ENCODE measurements around the gene GPR137. TPM values are rescaled to one million over a fixed set of nuclear protein-coding genes. Genes with fewer than 3 reads are reported as not detected.
"Not testable (repeated sequence)": the region's sequence is repeated elsewhere in the genome, so short reads cannot be mapped to it uniquely, and the experiment has no call there.

The GPR137 gene
- total and polyA plus RNA-seq, 8 donors: 23.6 to 39.6 (median 31.8) TPM

DNA sequence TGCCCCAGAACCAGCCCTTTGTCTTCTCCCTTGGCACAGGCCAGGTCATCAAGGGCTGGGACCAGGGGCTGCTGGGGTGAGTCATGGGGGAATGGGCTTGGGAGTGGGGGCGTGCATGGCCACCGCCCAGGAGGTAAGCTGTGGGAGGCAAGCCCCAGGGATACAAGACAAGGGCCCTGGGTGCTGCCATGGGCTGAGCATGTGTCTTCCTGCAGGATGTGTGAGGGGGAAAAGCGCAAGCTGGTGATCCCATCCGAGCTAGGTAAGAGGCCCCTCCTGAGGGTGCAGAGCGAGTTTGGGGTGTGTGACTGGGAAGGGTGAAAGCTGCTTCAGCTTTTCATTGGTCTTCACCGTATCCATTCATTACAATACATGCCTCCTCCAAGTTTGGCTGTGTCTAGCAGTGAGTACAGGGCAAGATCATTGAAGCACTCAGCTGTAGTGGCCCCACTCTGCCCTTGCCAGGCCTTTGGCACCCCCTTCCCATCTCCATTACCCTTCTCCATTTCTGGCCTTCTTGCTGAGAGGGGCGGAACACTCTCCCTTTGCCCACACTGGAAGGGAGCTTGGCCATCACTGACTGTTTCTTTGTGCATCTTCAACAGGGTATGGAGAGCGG lies 42.3 kb upstream of the GPR137 start:
- no peaks in the 10 kb centered on the region for H3K9me3 ChIP-seq
- intact Hi-C loops (cut with DNase I): no loop called here
- TF ChIP-seq, protein P1, sequence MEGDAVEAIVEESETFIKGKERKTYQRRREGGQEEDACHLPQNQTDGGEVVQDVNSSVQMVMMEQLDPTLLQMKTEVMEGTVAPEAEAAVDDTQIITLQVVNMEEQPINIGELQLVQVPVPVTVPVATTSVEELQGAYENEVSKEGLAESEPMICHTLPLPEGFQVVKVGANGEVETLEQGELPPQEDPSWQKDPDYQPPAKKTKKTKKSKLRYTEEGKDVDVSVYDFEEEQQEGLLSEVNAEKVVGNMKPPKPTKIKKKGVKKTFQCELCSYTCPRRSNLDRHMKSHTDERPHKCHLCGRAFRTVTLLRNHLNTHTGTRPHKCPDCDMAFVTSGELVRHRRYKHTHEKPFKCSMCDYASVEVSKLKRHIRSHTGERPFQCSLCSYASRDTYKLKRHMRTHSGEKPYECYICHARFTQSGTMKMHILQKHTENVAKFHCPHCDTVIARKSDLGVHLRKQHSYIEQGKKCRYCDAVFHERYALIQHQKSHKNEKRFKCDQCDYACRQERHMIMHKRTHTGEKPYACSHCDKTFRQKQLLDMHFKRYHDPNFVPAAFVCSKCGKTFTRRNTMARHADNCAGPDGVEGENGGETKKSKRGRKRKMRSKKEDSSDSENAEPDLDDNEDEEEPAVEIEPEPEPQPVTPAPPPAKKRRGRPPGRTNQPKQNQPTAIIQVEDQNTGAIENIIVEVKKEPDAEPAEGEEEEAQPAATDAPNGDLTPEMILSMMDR (IDR thresholded peaks at IDR 0.05): no peak
- peak overlapping the region in 1 of 2 donors; percentile 82 for H3K4me3 ChIP-seq
- peaks cover 0 to 27% of the 10 kb centered on the region in 2 donors for H3K36me3 ChIP-seq
- no peaks in the 10 kb centered on the region for H3K27me3 ChIP-seq
- ATAC-seq (no peak), DNase-seq (peak in 1 of 4 donors; percentile 49)
- no peak overlapping the region for H3K27ac ChIP-seq
- peaks cover 14 to 78% of the 10 kb centered on the region in 2 donors for H3K4me1 ChIP-seq

DNA sequence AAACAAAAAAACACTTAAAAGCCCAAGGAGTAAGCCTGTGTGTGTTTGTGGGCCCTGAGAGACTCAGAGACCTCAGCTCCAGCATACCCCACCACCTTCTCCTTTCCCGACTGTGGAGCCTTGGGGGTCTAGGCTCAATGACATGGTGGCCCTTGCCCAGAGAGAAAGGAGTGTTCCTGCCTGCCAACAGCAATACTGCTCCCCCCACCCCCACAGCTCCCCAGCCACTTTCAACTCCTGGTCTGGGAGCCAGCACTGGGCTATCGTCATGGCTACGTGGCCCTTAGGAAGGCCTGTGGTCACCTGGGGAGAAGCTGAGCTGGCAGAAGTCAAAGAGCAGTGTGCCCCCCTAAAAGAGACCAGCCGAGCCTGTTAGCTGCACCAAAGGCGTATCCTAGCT lies 41.5 kb upstream of the GPR137 start:
- peaks cover 0 to 20% of the 10 kb centered on the region in 2 donors for H3K36me3 ChIP-seq
- no peaks in the 10 kb centered on the region for H3K27me3 ChIP-seq
- H3K9me3 ChIP-seq: no peaks in the 10 kb centered on the region
- no peak overlapping the region for H3K4me3 ChIP-seq
- ATAC-seq (no peak), DNase-seq (no peak)
- H3K4me1 ChIP-seq: peaks cover 14 to 71% of the 10 kb centered on the region in 2 donors
- intact Hi-C loops (cut with DNase I): no loop called here
- H3K27ac ChIP-seq: no peak overlapping the region
- TF ChIP-seq, protein P1 (IDR thresholded peaks at IDR 0.05): no peak

- TF ChIP-seq, protein P1 (IDR thresholded peaks at IDR 0.05): no peak
- no peaks in the 10 kb centered on the region for H3K9me3 ChIP-seq
- peak overlapping the region in 1 of 2 donors; percentile 77 for H3K4me3 ChIP-seq
- peaks cover 14 to 62% of the 10 kb centered on the region in 2 donors for H3K4me1 ChIP-seq
- intact Hi-C loops (cut with DNase I): no loop called here
- ATAC-seq: no peak
- peak overlapping the region; percentile 68 to 71 for H3K27ac ChIP-seq
- H3K27me3 ChIP-seq: no peaks in the 10 kb centered on the region
- H3K36me3 ChIP-seq: peaks cover 0 to 20% of the 10 kb centered on the region in 2 donors
- DNase-seq: peak in 1 of 4 donors; percentile 57
Measured at GRCh38 chr11:64244966-64245365, 40.7 kb upstream of the GPR137 start.

DNA sequence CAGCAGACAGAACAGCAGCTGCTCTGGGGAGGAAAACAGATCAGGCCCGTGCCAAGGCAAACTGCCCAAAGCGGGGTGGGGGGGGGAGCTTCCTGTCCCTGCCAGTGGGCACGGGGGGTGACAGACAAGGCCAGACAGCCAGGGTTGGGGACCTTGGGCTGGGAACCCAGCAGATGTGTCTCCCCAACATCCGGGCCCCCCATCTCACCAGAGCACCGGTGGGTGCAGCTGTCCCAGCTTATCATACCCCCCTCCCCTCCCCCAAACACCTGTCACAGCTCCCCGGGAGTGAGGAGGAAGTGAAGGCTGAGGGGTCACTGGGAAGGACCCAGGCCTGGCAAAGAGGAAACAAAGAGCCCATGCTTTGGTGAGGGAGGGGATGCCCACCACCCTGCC lies 40.2 kb upstream of the GPR137 start:
- no peaks in the 10 kb centered on the region for H3K9me3 ChIP-seq
- H3K27me3 ChIP-seq: no peaks in the 10 kb centered on the region
- intact Hi-C loops (cut with DNase I): no loop called here
- peak overlapping the region; percentile 68 to 71 for H3K27ac ChIP-seq
- H3K4me3 ChIP-seq: peak overlapping the region; percentile 72 to 77
- DNase-seq (peak in 1 of 4 donors; percentile 80), ATAC-seq (no peak)
- peaks cover 0 to 20% of the 10 kb centered on the region in 2 donors for H3K36me3 ChIP-seq
- TF ChIP-seq, protein P1 (IDR thresholded peaks at IDR 0.05): no peak
- H3K4me1 ChIP-seq: peaks cover 14 to 58% of the 10 kb centered on the region in 2 donors

DNA sequence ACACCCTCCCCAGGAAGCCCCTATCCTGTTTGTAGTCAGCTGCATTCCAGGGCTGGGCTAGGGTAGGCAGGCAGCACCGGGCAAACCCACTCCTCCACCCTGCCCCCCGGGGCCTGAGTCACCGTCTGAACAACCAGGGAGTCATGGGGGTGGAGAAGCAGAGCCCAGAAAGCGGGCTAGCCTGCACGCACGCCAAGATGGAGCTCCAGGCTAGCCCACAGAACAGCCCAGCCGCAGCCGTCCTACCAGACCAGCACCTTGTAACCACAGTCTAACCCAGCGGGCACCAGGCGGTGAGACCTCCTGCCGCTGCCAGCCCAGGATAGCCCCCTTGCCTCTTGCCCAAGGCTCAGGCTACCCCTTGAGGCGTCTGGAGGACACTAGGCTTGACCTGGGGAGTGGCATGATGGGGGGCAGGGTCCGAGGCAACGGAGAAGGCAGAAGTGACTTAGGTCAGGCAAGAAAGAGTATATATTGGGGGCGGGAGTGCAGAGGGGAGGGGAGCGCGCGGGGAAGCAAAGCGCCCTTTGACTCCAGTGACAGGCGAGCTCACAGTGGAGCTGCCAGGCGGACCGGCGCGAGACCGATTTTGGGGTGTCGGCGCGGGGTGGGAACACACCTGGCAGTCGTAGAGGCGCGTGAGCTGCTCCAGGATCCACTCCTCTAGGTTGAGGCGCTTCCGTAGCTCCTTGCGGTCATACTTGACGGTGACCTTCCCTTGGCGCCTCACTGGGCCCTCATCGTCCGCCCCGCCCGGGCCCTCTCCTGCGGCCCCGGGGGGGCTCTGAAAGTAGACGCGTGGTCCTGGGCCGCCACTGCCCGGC lies 39.6 kb upstream of the GPR137 start:
- intact Hi-C loops (cut with DNase I): no loop called here
- ATAC-seq (peak; percentile 3), DNase-seq (peak in 3 of 4 donors; percentile 51 to 89 (median 83))
- Histone ChIP-seq H3K4me1 (peaks cover 18 to 62% of the 10 kb centered on the region in 2 donors), H3K36me3 (peaks cover 0 to 20% of the 10 kb centered on the region in 2 donors), H3K27me3 (no peaks in the 10 kb centered on the region), H3K9me3 (no peaks in the 10 kb centered on the region), H3K27ac (peak overlapping the region; percentile 68 to 71), H3K4me3 (peak overlapping the region; percentile 72 to 77)
- TF ChIP-seq, protein P1 (IDR thresholded peaks at IDR 0.05): no peak

DNA sequence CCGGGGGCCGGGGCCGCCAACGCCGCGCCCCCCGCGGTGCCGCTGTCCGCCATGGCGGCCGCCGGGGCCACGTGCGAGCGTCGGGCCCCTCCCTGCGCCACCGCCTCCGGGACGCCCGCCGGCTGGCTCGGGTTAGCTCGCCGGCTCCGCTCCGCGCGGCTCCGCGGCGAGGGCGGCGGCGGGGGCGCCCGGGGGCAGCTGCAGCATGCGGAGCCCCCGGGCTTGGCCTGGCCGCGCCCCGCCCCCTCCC lies 39.1 kb upstream of the GPR137 start:
- H3K4me1 ChIP-seq: peaks cover 18 to 64% of the 10 kb centered on the region in 2 donors
- H3K36me3 ChIP-seq: peaks cover 0 to 20% of the 10 kb centered on the region in 2 donors
- H3K27me3 ChIP-seq; ATAC-seq; H3K9me3 ChIP-seq; intact Hi-C loops (cut with DNase I); DNase-seq: not testable (repeated sequence)
- peak overlapping the region; percentile 72 to 77 for H3K4me3 ChIP-seq
- peak overlapping the region in 1 of 2 donors; percentile 71 for H3K27ac ChIP-seq

All from left lung (tissue), 10 donors.